ENCODE data around the gene CTPS1.

CTPS1 gene

GRCh38 chr1:41045740-41046139, 66.2 kb downstream of the CTPS1 start:
- Histone ChIP-seq H3K9me3 (no peaks in the 10 kb centered on the region), H3K4me1 (no peaks in the 10 kb centered on the region), H3K36me3 (no peaks in the 10 kb centered on the region; the same call in 1 of the 2 replicates), H3K4me3 (ENCODE audit: low read depth, low read length) (no peak overlapping the region), H3K27me3 (no peaks in the 10 kb centered on the region)
- TF ChIP-seq, protein P1, sequence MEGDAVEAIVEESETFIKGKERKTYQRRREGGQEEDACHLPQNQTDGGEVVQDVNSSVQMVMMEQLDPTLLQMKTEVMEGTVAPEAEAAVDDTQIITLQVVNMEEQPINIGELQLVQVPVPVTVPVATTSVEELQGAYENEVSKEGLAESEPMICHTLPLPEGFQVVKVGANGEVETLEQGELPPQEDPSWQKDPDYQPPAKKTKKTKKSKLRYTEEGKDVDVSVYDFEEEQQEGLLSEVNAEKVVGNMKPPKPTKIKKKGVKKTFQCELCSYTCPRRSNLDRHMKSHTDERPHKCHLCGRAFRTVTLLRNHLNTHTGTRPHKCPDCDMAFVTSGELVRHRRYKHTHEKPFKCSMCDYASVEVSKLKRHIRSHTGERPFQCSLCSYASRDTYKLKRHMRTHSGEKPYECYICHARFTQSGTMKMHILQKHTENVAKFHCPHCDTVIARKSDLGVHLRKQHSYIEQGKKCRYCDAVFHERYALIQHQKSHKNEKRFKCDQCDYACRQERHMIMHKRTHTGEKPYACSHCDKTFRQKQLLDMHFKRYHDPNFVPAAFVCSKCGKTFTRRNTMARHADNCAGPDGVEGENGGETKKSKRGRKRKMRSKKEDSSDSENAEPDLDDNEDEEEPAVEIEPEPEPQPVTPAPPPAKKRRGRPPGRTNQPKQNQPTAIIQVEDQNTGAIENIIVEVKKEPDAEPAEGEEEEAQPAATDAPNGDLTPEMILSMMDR (IDR thresholded peaks at IDR 0.05; ENCODE audit: low read depth, low read length) = no peak
- no peak for DNase-seq

- H3K4me3 ChIP-seq (ENCODE audit: low read depth, low read length) = no peak overlapping the region
- TF ChIP-seq, protein P1 (IDR thresholded peaks at IDR 0.05; ENCODE audit: low read depth, low read length) = no peak
- H3K4me1 ChIP-seq = no peaks in the 10 kb centered on the region
- no peak for DNase-seq
- no peaks in the 10 kb centered on the region for H3K9me3 ChIP-seq
- no peaks in the 10 kb centered on the region; the same call in 1 of the 2 replicates for H3K36me3 ChIP-seq
- no peaks in the 10 kb centered on the region for H3K27me3 ChIP-seq
Observed at GRCh38 chr1:41046347-41046775, 66.9 kb downstream of the CTPS1 start.

- TF ChIP-seq, protein P1 (IDR thresholded peaks at IDR 0.05; ENCODE audit: low read depth, low read length) = no peak
- no peaks in the 10 kb centered on the region for H3K4me1 ChIP-seq
- no peaks in the 10 kb centered on the region; the same call in 1 of the 2 replicates for H3K36me3 ChIP-seq
- no peaks in the 10 kb centered on the region for H3K27me3 ChIP-seq
- no peak overlapping the region for H3K4me3 ChIP-seq (ENCODE audit: low read depth, low read length)
- H3K9me3 ChIP-seq = no peaks in the 10 kb centered on the region
- DNase-seq = no peak
Observed at GRCh38 chr1:41048540-41048939, 69.0 kb downstream of the CTPS1 start.

GRCh38 chr1:41051022-41051421, 71.5 kb downstream of the CTPS1 start:
- Histone ChIP-seq H3K27me3 (no peaks in the 10 kb centered on the region), H3K4me1 (no peaks in the 10 kb centered on the region), H3K9me3 (no peaks in the 10 kb centered on the region), H3K4me3 (ENCODE audit: low read depth, low read length) (no peak overlapping the region), H3K36me3 (no peaks in the 10 kb centered on the region)
- TF ChIP-seq, protein P1 (IDR thresholded peaks at IDR 0.05; ENCODE audit: low read depth, low read length) = no peak
- no peak for DNase-seq

DNA sequence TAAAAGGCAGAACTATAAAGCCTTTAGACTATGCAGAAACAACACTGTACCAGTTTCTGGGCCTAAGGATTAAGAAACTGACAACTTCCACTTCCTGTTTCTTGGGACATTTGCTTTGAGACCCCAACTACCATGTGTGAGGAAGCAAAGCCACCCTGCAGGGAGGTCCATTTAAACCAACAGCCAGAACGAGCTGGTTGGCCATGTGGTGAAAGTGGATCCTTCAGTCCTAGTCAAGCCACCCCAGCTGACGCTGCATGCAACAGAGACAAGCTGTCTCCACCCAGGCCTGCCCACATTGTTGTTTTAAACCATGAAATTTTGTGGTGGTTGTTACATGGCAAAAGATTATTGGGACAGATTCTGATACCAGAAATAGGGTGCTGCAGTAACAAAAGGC, 73.8 kb downstream of the CTPS1 start:
- DNase-seq = no peak
- no peaks in the 10 kb centered on the region for H3K36me3 ChIP-seq
- no peaks in the 10 kb centered on the region for H3K4me1 ChIP-seq
- no peak overlapping the region for H3K4me3 ChIP-seq (ENCODE audit: low read depth, low read length)
- H3K27me3 ChIP-seq = no peaks in the 10 kb centered on the region
- H3K9me3 ChIP-seq = no peaks in the 10 kb centered on the region
- TF ChIP-seq, protein P1 (IDR thresholded peaks at IDR 0.05; ENCODE audit: low read depth, low read length) = no peak

GRCh38 chr1:41056907-41057306, 77.4 kb downstream of the CTPS1 start:
- no peaks in the 10 kb centered on the region for H3K27me3 ChIP-seq
- no peaks in the 10 kb centered on the region for H3K36me3 ChIP-seq

More at GRCh38 chr1:41056907-41057306, 77.4 kb downstream of the CTPS1 start:
- no peak for DNase-seq
- Histone ChIP-seq H3K9me3 (no peaks in the 10 kb centered on the region), H3K4me1 (no peaks in the 10 kb centered on the region), H3K4me3 (ENCODE audit: low read depth, low read length) (no peak overlapping the region)
- TF ChIP-seq, protein P1 (IDR thresholded peaks at IDR 0.05; ENCODE audit: low read depth, low read length) = no peak
